Caki2 (cell line): ENCODE measurements around the gene CNIH3. TPM values are rescaled to one million over a fixed set of nuclear protein-coding genes. Genes with fewer than 3 reads are reported as not detected.

ENCODE experiments used
- DNase-seq: peaks from one replicate; pipeline ENCODE4 v3.0.0-alpha.2; 2015; ENCODE audit warnings: low read depth
- in situ Hi-C: cut with HindIII; loops from 2 replicates; pipeline ENCODE4 v1.10.0; 2016; ENCODE audit warnings: low sequenced_read_pairs, low pct_unique_long_range_greater_than_20kb, mixed read lengths
- total RNA-seq: library from RNA; depleted of rRNA; stranded (reverse); fragments of >200 nt; shearing (Covaris generic); gene quantifications from 2 replicates; pipeline ENCODE4 v1.2.3, GENCODE V29; 2014; ENCODE audit warnings: low replicate concordance

CNIH3 gene
- total RNA-seq, 1 experiment from 2014 or later: 0.95 TPM

DNA sequence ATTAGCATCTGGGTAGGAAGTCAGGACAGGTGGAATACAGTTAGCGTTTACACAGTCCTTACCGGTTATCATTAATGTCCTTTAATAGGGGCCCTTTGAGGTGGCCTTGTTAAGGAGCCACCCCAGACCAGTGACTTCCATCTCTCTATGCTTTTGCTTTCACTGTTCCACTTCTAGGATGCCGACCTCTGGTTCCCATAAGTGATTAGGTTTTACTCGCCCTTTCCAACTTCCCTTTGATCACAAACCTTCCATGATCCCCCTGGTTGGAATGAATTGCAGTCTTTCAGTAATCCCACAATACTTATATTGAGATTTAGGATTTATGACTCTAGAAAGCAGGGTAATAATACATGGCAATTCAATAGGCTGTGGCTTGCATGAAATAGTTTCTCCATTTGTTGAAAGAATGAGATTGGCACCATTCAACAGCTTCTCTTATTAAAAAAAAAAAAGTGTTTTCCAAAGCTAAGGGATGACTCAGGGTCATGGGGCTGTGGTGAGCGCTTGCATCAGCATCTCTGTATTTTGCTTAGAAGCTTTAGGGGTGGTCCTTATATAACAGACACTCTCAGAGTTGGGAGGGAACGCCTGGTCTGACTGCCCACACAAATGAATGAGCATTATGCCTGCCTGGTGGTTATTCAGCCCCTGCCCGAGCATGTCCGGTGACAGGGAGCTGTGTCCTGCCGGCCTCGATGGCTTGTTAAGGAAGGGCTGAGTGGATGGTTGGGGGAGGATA, 110.5 kb downstream of the CNIH3 start:
- peak; percentile 84 for DNase-seq

DNA sequence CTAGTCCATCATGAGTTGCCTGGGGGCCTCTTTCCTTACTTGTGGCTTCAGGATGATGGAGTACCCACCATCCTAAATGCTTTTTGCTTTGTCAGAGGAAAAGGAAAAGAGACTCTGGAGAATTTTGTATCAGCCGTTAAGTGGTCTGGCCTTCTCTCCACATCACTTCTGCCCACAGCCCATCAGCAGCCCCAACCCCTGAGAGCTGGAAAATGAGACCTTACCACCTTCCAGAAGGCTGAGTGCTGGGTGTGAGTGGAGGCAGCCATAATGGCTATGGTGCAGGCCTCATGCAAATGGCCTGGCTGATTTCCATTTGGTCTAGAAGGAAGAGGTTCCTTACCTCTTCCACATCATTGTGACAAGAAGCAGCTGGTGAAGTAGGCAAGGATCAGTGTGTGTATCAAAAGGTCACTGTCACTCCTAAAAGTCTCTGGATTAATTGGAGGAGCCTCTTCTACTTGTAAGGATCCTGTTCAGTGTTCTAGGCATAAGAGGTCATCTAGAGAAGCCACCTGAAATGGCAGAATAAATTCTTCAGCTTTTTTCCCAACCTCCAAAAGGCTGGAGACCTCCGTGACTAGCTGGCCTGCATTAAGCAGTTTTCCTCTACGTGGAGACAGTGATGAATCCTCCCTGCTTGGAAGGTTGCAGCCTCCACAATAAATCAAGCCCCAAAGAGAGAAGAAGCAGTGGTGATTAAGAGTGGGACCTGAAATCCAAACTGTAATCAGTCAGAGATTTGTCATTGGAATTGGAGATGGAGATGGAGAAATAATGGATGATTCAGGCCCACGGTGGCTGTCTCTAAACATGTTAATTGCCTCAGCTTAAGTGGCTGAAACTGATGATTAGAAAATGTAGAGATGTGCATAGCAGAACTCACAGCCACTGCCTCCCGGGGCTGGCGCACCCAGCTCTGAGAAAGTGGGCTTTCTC, 111.5 kb downstream of the CNIH3 start:
- in situ Hi-C loops: no loop called here
- DNase-seq: no peak

More for the DNA sequence above, 110.5 kb downstream of the CNIH3 start:
- in situ Hi-C loops: no loop called here

DNA sequence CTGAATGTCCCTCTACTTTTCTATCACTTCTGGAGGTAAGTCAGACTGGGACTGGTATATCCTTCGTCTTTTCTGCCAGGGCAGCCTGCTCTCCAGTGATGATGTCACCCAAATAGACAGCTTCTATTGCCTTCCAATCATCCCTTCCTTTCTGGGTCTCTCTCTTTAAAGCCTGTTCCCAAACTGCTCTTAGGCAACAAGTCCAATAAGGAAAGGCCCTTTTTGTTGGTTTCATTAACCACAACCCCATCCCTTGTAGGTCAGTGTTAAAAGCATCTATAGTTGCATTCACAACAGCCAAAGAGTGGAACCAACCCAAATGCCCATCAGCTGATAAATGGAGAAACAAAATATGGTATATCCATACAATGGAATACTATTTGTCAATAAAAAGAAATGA, 114.4 kb downstream of the CNIH3 start:
- no peak for DNase-seq
- in situ Hi-C loops: no loop called here

DNA sequence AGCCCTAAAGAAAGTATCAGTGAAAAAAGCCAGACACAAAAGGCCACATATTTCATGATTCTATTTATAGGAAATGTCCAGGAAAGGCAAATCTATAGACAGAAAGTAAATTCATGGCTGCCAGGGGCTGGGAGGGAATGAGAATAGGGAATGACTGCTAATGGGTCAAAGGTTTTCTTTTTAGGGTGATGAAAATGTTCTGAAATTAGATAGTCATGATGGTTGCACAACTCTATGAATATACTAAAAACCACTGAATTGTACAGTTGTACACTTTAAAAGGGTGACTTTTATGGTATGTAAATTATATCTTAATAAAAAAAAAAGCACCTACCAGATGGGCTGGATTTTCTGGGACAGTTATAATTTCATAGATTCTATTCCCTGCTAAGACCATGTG, 114.8 kb downstream of the CNIH3 start:
- DNase-seq: no peak
- in situ Hi-C loops: no loop called here

DNA sequence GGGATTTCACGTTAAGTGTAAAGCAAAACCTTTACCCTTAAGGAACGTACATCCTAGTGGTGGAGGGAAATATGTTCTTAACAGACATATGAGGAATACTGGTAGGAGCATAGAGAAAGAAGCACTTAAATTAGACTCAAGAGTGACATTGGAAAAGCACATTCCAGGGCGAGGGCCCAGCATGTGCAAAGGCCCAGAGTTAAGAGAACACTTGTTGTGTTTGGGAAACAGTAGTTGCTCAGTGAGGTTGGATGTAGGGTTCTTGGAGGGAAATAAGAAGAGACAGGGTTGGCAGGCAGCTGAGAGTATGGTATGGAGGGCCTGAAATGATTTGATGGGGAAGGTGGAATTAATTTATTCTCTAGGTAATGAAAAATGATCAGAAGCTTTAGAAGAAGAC, 115.5 kb downstream of the CNIH3 start:
- in situ Hi-C loops: no loop called here

DNA sequence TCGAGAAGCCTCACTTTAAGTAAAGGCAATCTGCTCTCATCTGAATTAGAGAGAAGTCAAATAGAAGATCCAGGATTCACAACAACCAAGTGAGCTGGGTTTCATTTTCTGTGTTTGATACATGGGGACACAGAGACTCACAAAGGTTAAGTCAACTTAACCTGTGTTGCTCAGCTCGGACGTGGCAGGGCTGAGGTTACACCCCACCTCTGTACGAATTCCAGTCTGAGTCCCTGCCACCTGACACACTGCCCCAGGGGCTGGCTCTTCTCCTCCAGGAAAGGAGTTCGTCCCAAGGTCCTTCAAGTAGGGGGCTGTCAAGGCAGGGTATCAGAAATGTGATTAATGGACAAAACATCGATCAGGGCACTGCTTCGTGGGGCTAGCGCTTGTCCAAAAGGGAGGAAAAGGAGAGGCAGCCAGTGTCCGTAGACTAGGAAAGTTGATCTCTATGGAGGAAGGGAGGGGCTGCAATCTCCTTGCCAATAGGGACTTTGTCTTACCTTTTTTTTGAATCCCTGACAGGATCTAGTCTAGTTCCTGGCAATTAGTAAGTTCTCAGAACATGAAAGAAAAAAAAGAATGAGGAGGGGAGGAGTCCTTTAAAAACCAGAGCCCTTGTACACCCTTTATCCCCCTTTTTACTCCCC, 116.4 kb downstream of the CNIH3 start:
- no peak for DNase-seq
- in situ Hi-C loops: no loop called here

More for the DNA sequence above, 115.5 kb downstream of the CNIH3 start:
- no peak for DNase-seq

DNA sequence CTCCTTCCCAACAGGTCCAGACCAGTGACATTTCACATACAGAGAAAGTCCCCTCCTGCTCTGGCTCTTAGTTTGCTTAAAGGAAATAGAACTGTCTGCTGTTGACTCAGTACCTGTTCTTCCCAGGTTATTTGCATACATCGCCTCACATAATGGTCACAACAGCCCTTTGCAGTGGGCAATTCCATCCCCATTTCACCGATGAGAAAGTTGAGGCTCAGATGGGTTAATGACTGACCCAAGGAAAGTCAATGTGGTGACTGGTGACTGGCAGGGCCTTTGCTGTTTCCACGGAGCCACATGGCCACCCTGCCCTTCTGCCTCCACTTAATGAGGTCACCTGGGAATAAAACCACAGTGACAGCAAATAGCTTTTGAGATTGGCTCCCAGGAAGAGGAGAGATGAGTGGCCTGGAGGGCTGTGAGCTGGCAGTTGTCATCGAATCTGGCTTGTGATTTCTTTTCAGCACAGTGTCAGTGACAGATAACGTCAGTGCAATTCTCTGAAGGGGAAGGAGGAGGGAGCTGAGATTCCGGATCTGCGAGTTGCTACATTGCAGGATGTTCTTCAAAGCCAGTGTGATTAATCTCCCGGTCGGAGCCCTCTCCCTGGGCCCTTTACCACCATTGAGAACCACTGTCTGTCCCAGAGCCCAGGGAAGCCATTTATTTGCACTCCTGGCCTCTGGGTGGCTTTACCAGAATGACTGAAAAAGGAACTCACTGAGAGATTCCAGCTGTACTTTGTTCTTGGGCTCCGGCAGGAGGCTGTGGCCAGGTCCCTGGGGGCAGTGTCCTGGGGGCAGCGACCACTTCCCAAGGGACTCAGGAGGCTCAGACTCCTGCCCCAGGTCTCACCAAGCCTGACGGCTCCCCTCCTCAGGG, 117.2 kb downstream of the CNIH3 start:
- DNase-seq: peak; percentile 74

DNA sequence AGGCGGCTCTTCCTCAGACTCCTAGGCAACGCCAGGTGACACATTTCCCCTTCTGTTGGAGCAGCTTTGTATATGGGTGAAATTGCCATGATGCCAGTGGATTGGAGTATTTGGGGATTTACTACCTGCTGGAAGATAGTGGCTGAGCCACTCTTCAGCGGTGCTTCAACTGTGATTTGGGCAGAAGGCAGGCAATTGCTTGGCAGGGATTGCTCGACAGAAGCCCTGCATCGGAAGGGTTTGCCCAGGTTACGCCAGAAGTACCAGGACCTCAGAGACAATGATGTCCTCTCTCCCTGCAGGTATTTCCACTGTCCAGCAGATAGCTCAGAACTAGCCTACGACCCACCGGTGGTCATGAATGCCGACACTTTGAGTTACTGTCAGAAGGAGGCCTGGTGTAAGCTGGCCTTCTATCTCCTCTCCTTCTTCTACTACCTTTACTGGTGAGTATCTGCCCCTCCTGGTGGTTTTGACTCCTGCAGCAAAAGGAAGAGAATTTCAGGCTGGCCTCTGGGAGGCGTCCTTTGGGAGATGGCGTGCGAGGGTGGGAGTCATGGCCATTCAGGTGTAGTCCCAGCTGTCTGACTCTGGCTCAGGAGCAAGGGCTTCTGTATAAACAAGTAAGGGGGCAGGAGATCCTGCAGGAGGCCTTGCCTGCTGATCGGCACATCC, 118.3 kb downstream of the CNIH3 start:
- no peak for DNase-seq
- in situ Hi-C loops: no loop called here

More for the DNA sequence above, 117.2 kb downstream of the CNIH3 start:
- in situ Hi-C loops: no loop called here

DNA sequence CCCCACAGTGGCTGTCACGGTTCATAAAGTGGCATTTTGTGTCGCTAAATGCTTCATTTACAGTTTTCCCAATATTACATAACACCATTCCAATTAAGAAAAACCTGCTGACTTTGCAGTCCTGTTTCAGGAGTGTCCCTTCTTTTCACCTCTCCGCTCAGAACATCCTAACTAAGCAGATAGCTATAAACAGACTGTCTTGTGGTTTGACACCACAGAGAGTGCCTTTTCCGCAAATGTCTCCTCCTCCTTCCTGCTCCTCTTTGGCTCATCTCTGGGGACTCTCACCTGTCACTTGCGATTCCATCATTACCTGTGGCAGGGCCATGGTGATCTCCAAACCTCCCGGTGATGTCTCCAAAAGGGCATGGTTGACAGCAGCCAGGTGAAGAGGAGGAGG, 119.0 kb downstream of the CNIH3 start:
- no peak for DNase-seq
- in situ Hi-C loops: no loop called here

DNA sequence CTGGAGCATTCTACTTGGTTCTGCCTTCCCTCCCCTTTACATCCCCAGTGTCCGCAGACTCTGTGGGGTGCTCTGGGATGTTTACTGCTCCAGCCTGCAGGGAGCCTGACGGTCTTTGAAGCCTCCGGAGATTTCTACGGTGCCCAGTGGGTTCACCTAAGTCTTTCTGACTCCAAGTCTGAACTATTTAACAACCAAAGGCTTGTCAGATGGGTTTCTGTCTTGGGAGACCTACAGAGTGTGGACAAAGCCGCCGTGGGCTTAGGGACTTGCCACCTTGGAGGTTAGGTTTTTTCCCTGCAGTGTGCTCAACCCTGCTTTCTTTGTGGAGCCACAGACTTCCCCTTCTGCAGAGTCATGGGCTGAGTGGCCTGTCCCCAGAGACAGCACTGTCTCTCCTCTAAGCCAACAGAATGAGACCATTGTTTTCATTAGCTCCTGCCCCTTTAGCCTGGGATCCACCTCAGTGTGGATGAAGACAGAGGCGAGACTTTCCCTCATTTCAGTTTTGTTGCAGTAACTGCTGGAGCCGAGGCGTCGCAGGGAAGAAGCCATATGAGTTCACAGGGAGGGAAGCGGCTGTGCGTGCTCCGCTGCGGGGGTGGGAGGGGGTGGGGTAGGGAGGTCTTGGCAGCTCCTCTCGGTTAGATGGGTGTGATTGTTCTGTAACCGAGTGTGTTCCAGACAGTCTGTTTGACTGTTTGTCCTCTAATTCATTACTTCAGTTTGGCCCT, 120.7 kb downstream of the CNIH3 start:
- no peak for DNase-seq
- in situ Hi-C loops: no loop called here

DNA sequence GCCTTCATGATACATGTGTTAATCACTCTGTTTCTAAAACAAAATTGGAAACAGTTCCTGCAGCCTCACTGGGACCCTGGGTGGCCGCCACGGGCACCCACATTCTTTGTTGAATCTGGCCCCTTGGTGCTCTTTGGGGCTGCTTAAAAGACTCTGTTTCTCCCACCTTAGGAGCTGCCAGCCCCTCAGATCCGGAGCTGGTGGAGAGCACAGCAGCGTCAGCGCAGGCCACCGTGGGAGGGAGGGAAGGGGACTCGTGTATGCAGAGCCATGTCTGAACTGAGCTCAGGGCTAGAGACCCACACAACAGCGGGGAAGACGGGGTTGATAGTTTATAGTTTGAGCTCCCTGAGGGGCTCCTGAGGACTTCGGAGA, 121.2 kb downstream of the CNIH3 start:
- in situ Hi-C loops: no loop called here
- DNase-seq: no peak

DNA sequence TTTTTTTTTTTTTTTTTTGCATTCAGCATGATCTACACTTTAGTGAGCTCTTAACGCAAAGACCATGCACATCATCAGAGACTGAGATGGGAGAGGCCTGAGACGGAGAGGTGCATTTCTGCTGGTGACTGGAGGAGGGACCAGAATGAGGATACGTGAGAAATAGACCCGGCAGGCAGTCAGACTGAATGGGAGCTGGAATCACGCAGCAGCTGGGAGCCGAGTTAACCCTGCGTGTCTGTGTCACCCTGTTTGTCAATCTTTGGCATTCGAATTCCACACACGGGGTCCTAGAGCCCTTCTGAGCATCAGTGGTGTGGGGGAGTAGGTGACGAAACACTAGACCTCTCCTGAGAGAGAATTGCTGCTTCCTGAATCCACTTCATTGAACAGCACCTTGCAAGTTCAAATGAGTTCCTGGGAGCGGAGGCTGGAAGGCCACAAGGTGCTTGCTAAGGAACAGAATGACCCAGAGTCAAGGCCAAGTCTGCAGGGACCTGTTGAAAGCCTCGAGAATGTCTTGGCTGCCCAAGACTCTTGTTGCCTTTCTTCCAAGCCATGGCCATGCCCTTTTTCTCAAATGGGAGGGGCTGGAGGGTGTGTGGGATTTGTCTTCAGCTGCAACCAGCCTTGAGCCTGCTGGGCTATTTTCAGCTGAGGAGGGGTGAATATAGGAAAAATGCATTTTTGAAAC, 123.3 kb downstream of the CNIH3 start:
- in situ Hi-C loops: no loop called here
- no peak for DNase-seq

DNA sequence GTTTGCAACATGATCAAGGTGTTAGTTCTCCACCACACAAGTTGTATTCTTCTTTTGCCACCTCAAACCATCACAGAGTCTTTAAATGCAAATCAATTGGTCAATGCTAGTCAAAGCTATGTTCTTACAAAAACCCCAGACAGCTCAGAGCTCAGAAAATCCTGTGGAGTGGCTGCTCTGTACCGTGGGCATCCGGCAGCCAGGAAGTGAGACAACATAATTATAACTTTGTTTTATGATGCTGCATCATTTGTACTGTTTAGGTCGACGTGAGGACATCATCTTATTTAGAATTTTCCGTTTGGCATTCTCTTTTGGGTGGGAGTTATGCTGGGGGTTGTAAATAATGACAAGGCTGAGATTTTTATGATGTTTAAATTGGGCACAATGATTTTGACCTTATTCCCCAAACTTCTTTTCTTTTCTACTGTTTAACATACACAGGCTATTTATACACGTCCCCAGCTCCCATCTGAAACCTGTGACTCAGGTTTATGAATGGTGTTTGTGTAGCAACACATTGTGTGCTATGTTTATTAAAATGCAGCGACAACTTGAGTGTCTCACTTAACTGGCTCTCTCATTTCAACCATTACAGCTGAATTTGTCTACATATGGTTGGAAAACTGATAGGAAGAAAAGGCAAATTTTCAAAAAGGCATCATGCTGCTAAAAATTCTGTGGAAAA, 124.0 kb downstream of the CNIH3 start:
- in situ Hi-C loops: no loop called here
- DNase-seq: no peak

DNA sequence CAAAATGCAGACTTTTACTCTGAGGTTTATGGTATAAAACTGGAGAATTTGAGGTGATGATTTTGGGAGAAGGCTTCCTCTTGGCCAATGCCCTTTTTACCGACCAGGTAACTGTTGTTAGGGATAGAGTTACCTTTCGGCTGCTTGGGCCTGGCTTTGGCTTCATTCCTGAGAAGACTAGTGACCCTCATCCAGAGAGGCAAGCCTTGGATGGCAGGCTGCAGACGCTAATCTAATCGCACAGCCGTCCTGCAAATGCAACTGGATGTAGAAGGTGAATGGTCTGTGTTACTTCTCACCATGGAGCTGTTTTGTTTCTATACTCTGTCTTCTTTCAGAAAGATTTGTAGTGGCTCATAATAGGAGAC, 124.6 kb downstream of the CNIH3 start:
- no peak for DNase-seq
- in situ Hi-C loops: no loop called here

DNA sequence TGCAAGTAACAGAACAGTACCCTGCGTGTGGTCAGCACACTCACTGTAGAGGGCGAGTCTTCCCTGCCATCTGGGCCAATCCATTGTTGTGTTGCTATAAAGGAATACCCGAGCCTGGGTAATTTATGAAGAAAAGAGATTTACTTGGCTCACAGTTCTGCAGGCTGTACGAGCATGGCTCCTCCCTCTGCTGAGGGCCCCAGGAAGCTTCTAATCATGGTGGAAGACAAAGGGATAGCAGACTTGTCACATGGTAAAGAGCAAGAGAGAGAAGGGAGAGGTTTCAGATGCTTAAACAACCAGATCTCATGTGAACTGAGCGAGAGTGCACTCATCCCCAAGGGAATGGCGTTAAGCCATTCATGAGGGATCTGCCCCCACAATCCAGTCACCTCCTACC, 126.2 kb downstream of the CNIH3 start:
- no peak for DNase-seq
- in situ Hi-C loops: no loop called here

DNA sequence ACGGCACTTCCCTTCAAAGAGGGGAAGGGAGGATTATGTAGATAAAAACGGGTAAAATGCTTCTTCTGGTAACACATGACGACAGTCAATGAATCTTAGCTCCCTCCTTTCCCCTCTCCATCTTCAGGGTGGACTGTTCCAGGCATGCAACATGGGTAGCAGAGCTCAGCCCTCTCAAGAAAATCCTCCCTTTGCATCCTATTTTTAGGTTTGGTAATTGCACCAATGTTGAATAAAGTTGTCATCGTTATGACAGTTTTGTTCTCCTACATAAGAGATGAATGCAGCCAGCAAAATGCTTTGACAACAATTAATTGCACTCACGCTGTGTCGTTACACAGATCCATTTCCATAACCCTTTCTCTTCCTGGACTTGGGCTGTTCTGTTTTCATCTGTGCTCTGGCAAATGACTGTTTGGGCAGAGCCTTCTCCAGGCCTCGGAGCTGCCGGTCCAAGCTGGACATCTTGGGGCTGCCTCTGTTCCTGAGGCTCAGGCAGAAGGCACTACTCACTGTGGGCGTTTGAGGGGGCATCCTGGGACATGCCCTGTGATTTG, 127.6 kb downstream of the CNIH3 start:
- DNase-seq: no peak
- in situ Hi-C loops: no loop called here
